ENCODE measurements around the gene LRRC8C. TPM values are rescaled to one million over a fixed set of nuclear protein-coding genes. Genes with fewer than 3 reads are reported as not detected.

LRRC8C gene
- total and polyA plus RNA-seq, 2 donors (not counting 1 experiment from before 2014, with no cell fraction given): 3.9 to 6.8 TPM

DNA sequence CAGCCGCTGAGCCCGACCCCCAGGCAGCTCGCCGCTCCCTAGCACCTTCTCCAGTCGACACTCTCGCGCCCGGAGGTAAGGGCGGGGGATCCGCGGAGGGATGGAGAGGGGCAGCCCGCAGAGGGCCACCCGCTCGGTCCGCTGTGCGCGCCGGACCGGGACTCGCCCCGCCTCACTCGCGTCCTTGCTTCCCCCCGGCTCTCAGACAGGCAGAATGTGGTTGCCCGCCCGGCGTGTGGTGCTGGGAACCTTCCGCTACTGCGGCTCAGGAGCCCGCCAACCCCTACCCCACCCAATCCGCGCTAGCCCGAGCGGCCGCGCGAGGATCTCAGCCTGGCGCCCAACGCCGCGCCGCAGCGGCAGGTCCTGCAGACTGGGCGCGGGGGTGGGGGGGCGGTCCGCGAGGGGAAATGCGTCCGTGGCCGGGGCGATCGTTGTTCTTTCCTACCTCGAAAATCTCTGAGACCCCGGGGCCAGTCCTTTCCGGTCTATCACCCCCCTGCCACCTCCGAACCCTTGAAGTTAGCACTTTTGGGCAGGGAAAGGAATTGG is 404 bp downstream of the LRRC8C start:
- intact Hi-C loops (cut with micrococcal nuclease): loop anchor here (1.0 to 2.0 kb wide), 7 partner anchors 37 to 353 kb away; partner anchors contain the start of gene LRRC8D
- peak overlapping the region; percentile 70 to 95 (median 88) for H3K4me3 ChIP-seq (ENCODE audit: control extremely low read depth in 1 of 5, extremely low read depth in 1 of 5, insufficient read depth in 1 of 5, low read depth in 2 of 5, low read length in 4 of 5)
- H3K27me3 ChIP-seq (replicated peaks in 1 of 4; ENCODE audit: control extremely low read depth in 1 of 4, control insufficient read depth in 3 of 4, insufficient read depth in 4 of 4, low read length in 3 of 4): no peaks in the 10 kb centered on the region
- Mint-ChIP-seq H3K27me3 (no peaks in the 10 kb centered on the region), H3K4me3 (peak overlapping the region; percentile 97), H3K27ac (peak overlapping the region; percentile 89), H3K9me3 (ENCODE audit: insufficient read depth) (no peaks in the 10 kb centered on the region), H3K4me1 (peaks cover 45% of the 10 kb centered on the region)
- H3K79me2 ChIP-seq (ENCODE audit: control insufficient read depth, insufficient read depth, low read length): peaks cover 51% of the 10 kb centered on the region
- peak overlapping the region; percentile 92 for H3K4me2 ChIP-seq (replicated peaks; ENCODE audit: low read depth, low read length, poor library complexity, severe bottlenecking)
- peak overlapping the region; percentile 94 for H3K9ac ChIP-seq (ENCODE audit: low read length)
- under 1% methylated on average over 48 of the region's 57 CpGs for WGBS (ENCODE audit: insufficient coverage)
- POLR2A ChIA-PET: interaction anchor here (0.5 to 1.6 kb wide), 6 partner anchors 37 to 743 kb away, joined by 3 to 6 read pairs (median 4); no protein-coding TSS in a partner anchor
- H3K9me3 ChIP-seq (ENCODE audit: control extremely low read depth in 1 of 3, control insufficient read depth in 2 of 3, insufficient read depth in 1 of 3, low read length in 2 of 3): no peaks in the 10 kb centered on the region
- peak; percentile 65 for ATAC-seq (ENCODE audit: low read depth)
- CTCF ChIA-PET: interaction anchor here (0.6 to 17.1 kb wide), 16 partner anchors 9 to 170 kb away, joined by 3 to 334 read pairs (median 3); no protein-coding TSS in a partner anchor
- H2AFZ ChIP-seq (ENCODE audit: insufficient read depth, low read depth, low read length, poor library complexity, severe bottlenecking): peak overlapping the region; percentile 95
- TF ChIP-seq, protein P1, sequence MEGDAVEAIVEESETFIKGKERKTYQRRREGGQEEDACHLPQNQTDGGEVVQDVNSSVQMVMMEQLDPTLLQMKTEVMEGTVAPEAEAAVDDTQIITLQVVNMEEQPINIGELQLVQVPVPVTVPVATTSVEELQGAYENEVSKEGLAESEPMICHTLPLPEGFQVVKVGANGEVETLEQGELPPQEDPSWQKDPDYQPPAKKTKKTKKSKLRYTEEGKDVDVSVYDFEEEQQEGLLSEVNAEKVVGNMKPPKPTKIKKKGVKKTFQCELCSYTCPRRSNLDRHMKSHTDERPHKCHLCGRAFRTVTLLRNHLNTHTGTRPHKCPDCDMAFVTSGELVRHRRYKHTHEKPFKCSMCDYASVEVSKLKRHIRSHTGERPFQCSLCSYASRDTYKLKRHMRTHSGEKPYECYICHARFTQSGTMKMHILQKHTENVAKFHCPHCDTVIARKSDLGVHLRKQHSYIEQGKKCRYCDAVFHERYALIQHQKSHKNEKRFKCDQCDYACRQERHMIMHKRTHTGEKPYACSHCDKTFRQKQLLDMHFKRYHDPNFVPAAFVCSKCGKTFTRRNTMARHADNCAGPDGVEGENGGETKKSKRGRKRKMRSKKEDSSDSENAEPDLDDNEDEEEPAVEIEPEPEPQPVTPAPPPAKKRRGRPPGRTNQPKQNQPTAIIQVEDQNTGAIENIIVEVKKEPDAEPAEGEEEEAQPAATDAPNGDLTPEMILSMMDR (IDR thresholded peaks at IDR 0.05): no peak
- no peak for TF ChIP-seq EZH2 (IDR thresholded peaks at IDR 0.05; ENCODE audit: borderline replicate concordance, insufficient read depth, low read depth, low read length, poor library complexity, severe bottlenecking)
- H3K36me3 ChIP-seq (replicated peaks in 1 of 2; ENCODE audit: control extremely low read depth in 1 of 2, control insufficient read depth in 1 of 2, extremely low read depth in 1 of 2, insufficient read depth in 2 of 2, low read length in 1 of 2): no peaks in the 10 kb centered on the region
- H3K4me1 ChIP-seq (ENCODE audit: control insufficient read depth in 2 of 2, insufficient read depth in 2 of 2, low read length in 2 of 2): peaks cover 15 to 23% of the 10 kb centered on the region in 2 donors
- H4K20me1 ChIP-seq (ENCODE audit: control insufficient read depth, insufficient read depth, low read length, poor library complexity, severe bottlenecking): no peaks in the 10 kb centered on the region
- DNase-seq: peak; percentile 85
- H3K27ac ChIP-seq (ENCODE audit: low read length in 2 of 2): peak overlapping the region; percentile 59 to 88
